Measurements from ENCODE around the gene TBC1D26.
"Not testable (repeated sequence)": the region's sequence is repeated elsewhere in the genome, so short reads cannot be mapped to it uniquely, and the experiment has no call there.

TBC1D26 gene

GRCh38 chr17:15744885-15745284, 12.8 kb downstream of the TBC1D26 start:
- Histone ChIP-seq H3K4me1 (ENCODE audit: control insufficient read depth in 1 of 2, insufficient read depth in 2 of 2, low read length in 2 of 2) (no peaks in the 10 kb centered on the region), H3K36me3 (ENCODE audit: control insufficient read depth in 1 of 2, insufficient read depth in 2 of 2, low read length in 2 of 2) (no peaks in the 10 kb centered on the region), H3K27ac (ENCODE audit: low read length) (no peak overlapping the region), H3K4me3 (ENCODE audit: low read depth in 1 of 2, low read length in 2 of 2) (no peak overlapping the region), H3K27me3 (ENCODE audit: low read depth, low read length) (no peaks in the 10 kb centered on the region), H3K9me3 (ENCODE audit: control insufficient read depth in 1 of 2, low read length in 2 of 2) (no peaks in the 10 kb centered on the region)

DNA sequence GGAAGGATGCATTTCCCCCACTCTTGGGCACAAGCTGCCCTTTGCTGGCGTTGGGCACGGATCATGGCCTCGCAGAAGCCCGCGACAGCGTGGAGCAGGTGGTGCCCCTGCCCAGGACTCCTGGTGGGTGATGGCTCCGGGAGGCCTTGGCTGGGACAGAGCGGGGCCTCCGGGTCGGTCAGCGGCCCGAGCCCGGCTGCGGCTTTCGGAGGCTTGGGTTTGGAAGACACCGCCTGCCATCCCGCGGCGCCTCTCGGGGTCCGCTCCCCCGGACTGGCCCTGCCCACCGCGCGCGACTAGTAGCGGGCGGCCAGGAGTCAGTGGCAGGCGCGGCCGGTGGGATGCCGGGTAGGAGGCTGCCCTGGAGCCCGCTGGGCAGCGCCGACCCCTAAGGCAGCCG, 17.3 kb downstream of the TBC1D26 start:
- H3K27me3 ChIP-seq (ENCODE audit: low read depth, low read length); H3K36me3 ChIP-seq (ENCODE audit: control insufficient read depth in 1 of 2, insufficient read depth in 2 of 2, low read length in 2 of 2); H3K27ac ChIP-seq (ENCODE audit: low read length); H3K4me1 ChIP-seq (ENCODE audit: control insufficient read depth in 1 of 2, insufficient read depth in 2 of 2, low read length in 2 of 2); H3K4me3 ChIP-seq (ENCODE audit: low read depth in 1 of 2, low read length in 2 of 2); H3K9me3 ChIP-seq (ENCODE audit: control insufficient read depth in 1 of 2, low read length in 2 of 2): not testable (repeated sequence)

GRCh38 chr17:15768865-15769533, 36.9 kb downstream of the TBC1D26 start:
- not testable (repeated sequence) for H3K4me3 ChIP-seq (ENCODE audit: low read depth in 1 of 2, low read length in 2 of 2); H3K36me3 ChIP-seq (ENCODE audit: control insufficient read depth in 1 of 2, insufficient read depth in 2 of 2, low read length in 2 of 2); H3K4me1 ChIP-seq (ENCODE audit: control insufficient read depth in 1 of 2, insufficient read depth in 2 of 2, low read length in 2 of 2); H3K27ac ChIP-seq (ENCODE audit: low read length); H3K9me3 ChIP-seq (ENCODE audit: control insufficient read depth in 1 of 2, low read length in 2 of 2); H3K27me3 ChIP-seq (ENCODE audit: low read depth, low read length)

DNA sequence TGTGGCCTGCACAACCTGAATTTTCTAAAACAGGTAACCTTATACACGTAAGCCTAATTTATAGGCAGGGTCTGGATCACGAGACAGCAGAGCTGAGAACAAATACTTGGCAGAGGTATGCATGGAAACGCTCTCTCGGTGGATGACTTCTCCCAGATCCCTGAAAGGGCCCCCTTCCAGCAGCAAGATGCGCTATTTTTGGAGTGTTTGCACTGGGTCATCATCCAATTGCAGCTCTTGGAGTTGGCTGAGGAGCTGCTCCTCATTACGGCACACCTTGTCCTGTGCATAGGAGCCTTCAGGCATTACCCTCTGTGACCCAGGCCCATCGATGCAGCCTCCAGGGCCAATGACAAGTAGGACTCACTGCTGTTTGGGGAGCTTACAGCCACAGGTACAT, 38.6 kb downstream of the TBC1D26 start:
- not testable (repeated sequence) for H3K36me3 ChIP-seq (ENCODE audit: control insufficient read depth in 1 of 2, insufficient read depth in 2 of 2, low read length in 2 of 2); H3K4me3 ChIP-seq (ENCODE audit: low read depth in 1 of 2, low read length in 2 of 2); H3K9me3 ChIP-seq (ENCODE audit: control insufficient read depth in 1 of 2, low read length in 2 of 2); H3K4me1 ChIP-seq (ENCODE audit: control insufficient read depth in 1 of 2, insufficient read depth in 2 of 2, low read length in 2 of 2); H3K27me3 ChIP-seq (ENCODE audit: low read depth, low read length); H3K27ac ChIP-seq (ENCODE audit: low read length)

DNA sequence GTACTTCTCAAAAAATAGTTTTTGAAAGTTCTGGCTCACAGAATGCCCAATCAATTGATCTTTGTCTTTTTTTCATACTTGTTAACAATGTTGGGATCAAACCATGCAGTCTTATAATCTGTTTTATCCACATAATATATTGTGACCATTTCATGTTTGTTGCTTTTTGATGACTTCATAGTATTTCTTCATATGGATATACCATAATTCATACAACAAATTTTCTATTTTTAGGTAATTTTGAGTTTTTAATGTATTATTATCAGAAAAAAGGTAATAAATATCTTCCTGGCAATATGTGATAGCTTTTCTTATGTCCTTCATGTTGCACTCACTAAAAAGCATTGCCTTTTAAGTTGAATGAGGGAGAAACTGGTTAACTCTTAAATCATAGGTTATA, 44.8 kb downstream of the TBC1D26 start:
- H3K36me3 ChIP-seq (ENCODE audit: control insufficient read depth in 1 of 2, insufficient read depth in 2 of 2, low read length in 2 of 2), result no peaks in the 10 kb centered on the region
- no peaks in the 10 kb centered on the region for H3K27me3 ChIP-seq (ENCODE audit: low read depth, low read length)
- no peaks in the 10 kb centered on the region for H3K9me3 ChIP-seq (ENCODE audit: control insufficient read depth in 1 of 2, low read length in 2 of 2)
- no peak overlapping the region for H3K27ac ChIP-seq (ENCODE audit: low read length)
- no peak overlapping the region for H3K4me3 ChIP-seq (ENCODE audit: low read depth in 1 of 2, low read length in 2 of 2)
- no peaks in the 10 kb centered on the region for H3K4me1 ChIP-seq (ENCODE audit: control insufficient read depth in 1 of 2, insufficient read depth in 2 of 2, low read length in 2 of 2)

DNA sequence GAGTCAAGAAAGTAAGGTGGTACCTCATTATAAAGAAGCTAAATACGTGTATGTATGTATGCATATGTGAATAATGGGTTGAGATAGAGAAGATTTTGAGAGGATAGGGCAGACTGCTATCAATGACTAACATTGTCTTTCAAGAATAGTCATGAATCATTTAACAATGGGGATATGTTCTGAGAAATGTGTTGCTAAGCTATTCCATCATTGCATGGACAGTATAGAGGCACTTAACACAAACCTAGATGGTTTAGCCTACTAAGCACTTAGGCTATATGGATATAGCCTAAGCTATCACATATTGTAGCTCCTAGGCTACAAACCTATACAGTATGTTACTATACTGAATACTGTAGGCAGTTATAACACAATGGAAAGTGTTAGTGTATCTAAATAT, 45.2 kb downstream of the TBC1D26 start:
- Histone ChIP-seq H3K4me1 (ENCODE audit: control insufficient read depth in 1 of 2, insufficient read depth in 2 of 2, low read length in 2 of 2) (no peaks in the 10 kb centered on the region), H3K27me3 (ENCODE audit: low read depth, low read length) (no peaks in the 10 kb centered on the region), H3K9me3 (ENCODE audit: control insufficient read depth in 1 of 2, low read length in 2 of 2) (no peaks in the 10 kb centered on the region), H3K36me3 (ENCODE audit: control insufficient read depth in 1 of 2, insufficient read depth in 2 of 2, low read length in 2 of 2) (no peaks in the 10 kb centered on the region), H3K27ac (ENCODE audit: low read length) (no peak overlapping the region), H3K4me3 (ENCODE audit: low read depth in 1 of 2, low read length in 2 of 2) (no peak overlapping the region)

DNA sequence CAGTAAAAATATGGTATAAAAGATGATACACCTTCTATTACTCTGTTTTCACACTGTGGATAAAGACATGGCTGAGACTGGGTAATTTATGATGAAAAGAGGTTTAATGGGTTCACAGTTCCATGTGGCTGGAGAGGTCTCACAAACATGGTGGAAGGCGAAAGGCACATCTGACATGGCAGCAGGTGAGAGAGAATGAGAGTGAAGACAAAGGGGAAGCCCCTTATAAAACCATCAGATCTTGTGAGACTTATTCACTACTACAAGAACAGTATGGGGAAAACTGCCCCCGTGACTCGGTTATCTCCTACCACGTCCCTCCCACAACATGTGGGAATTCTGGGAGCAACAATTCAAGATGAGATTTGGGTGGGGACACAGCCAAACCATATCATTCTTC, 45.6 kb downstream of the TBC1D26 start:
- H3K4me3 ChIP-seq (ENCODE audit: low read depth in 1 of 2, low read length in 2 of 2), result no peak overlapping the region
- no peaks in the 10 kb centered on the region for H3K27me3 ChIP-seq (ENCODE audit: low read depth, low read length)
- H3K36me3 ChIP-seq (ENCODE audit: control insufficient read depth in 1 of 2, insufficient read depth in 2 of 2, low read length in 2 of 2), result no peaks in the 10 kb centered on the region
- H3K27ac ChIP-seq (ENCODE audit: low read length), result no peak overlapping the region
- H3K9me3 ChIP-seq (ENCODE audit: control insufficient read depth in 1 of 2, low read length in 2 of 2), result no peaks in the 10 kb centered on the region
- H3K4me1 ChIP-seq (ENCODE audit: control insufficient read depth in 1 of 2, insufficient read depth in 2 of 2, low read length in 2 of 2), result no peaks in the 10 kb centered on the region

- Histone ChIP-seq H3K4me1 (ENCODE audit: control insufficient read depth in 1 of 2, insufficient read depth in 2 of 2, low read length in 2 of 2) (no peaks in the 10 kb centered on the region), H3K27ac (ENCODE audit: low read length) (no peak overlapping the region), H3K36me3 (ENCODE audit: control insufficient read depth in 1 of 2, insufficient read depth in 2 of 2, low read length in 2 of 2) (no peaks in the 10 kb centered on the region), H3K4me3 (ENCODE audit: low read depth in 1 of 2, low read length in 2 of 2) (no peak overlapping the region), H3K27me3 (ENCODE audit: low read depth, low read length) (no peaks in the 10 kb centered on the region), H3K9me3 (ENCODE audit: control insufficient read depth in 1 of 2, low read length in 2 of 2) (no peaks in the 10 kb centered on the region)
These were observed 47.0 kb downstream of the TBC1D26 start for GRCh38 chr17:15779119-15779518.

- no peaks in the 10 kb centered on the region for H3K36me3 ChIP-seq (ENCODE audit: control insufficient read depth in 1 of 2, insufficient read depth in 2 of 2, low read length in 2 of 2)
- no peak overlapping the region for H3K27ac ChIP-seq (ENCODE audit: low read length)
- H3K4me3 ChIP-seq (ENCODE audit: low read depth in 1 of 2, low read length in 2 of 2), result no peak overlapping the region
- no peaks in the 10 kb centered on the region for H3K9me3 ChIP-seq (ENCODE audit: control insufficient read depth in 1 of 2, low read length in 2 of 2)
- peaks cover 0 to 2% of the 10 kb centered on the region in 2 donors for H3K4me1 ChIP-seq (ENCODE audit: control insufficient read depth in 1 of 2, insufficient read depth in 2 of 2, low read length in 2 of 2)
- no peaks in the 10 kb centered on the region for H3K27me3 ChIP-seq (ENCODE audit: low read depth, low read length)
These were observed 48.1 kb downstream of the TBC1D26 start for GRCh38 chr17:15780188-15780587.

DNA sequence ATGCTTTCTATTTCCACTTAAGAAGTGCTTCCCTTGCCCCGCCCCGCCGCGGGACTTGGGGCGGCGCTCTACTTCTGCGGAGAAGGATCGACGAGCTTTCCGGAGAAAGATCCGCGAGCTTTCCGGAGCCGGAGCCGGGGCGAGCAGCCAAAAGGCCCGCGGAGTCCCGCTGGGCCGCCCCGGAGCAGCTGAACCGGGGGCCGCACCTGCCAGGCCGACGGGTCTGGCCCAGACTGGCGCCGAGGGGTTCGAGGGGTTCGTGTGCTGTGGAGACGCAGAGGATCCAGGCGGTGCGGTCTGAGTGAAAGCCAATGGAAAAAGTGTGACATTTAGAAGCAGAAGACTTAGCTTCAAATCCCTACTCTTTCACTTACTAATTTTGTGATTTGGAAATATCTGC, 50.8 kb downstream of the TBC1D26 start:
- Histone ChIP-seq H3K4me3 (ENCODE audit: low read depth in 1 of 2, low read length in 2 of 2) (peak overlapping the region; percentile 18 to 56), H3K27ac (ENCODE audit: low read length) (no peak overlapping the region), H3K4me1 (ENCODE audit: control insufficient read depth in 1 of 2, insufficient read depth in 2 of 2, low read length in 2 of 2) (peaks cover 0 to 3% of the 10 kb centered on the region in 2 donors), H3K27me3 (ENCODE audit: low read depth, low read length) (no peaks in the 10 kb centered on the region), H3K9me3 (ENCODE audit: control insufficient read depth in 1 of 2, low read length in 2 of 2) (no peaks in the 10 kb centered on the region), H3K36me3 (ENCODE audit: control insufficient read depth in 1 of 2, insufficient read depth in 2 of 2, low read length in 2 of 2) (no peaks in the 10 kb centered on the region)

DNA sequence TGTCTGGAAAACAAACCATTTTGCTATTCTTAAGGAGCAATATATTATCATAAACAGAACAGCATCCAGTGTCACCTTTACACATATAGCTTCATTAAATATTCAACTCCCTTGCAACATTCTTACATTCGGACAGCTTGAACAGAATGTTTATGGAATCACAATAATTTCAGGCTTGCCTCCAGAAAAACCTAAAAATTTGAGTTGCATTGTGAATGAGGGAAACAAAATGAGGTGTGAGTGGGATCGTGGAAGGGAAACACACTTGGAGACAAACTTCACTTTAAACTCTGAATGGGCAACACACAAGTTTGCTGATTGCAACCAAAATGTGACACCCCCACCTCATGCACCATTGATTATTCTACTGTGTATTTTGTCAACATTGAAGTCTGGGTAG, 51.4 kb downstream of the TBC1D26 start:
- Histone ChIP-seq H3K27ac (ENCODE audit: low read length) (no peak overlapping the region), H3K36me3 (ENCODE audit: control insufficient read depth in 1 of 2, insufficient read depth in 2 of 2, low read length in 2 of 2) (no peaks in the 10 kb centered on the region), H3K4me3 (ENCODE audit: low read depth in 1 of 2, low read length in 2 of 2) (no peak overlapping the region), H3K27me3 (ENCODE audit: low read depth, low read length) (no peaks in the 10 kb centered on the region), H3K4me1 (ENCODE audit: control insufficient read depth in 1 of 2, insufficient read depth in 2 of 2, low read length in 2 of 2) (peaks cover 0 to 3% of the 10 kb centered on the region in 2 donors), H3K9me3 (ENCODE audit: control insufficient read depth in 1 of 2, low read length in 2 of 2) (no peaks in the 10 kb centered on the region)

GRCh38 chr17:15784351-15784750, 52.3 kb downstream of the TBC1D26 start:
- not testable (repeated sequence) for H3K36me3 ChIP-seq (ENCODE audit: control insufficient read depth in 1 of 2, insufficient read depth in 2 of 2, low read length in 2 of 2); H3K4me3 ChIP-seq (ENCODE audit: low read depth in 1 of 2, low read length in 2 of 2)

More at GRCh38 chr17:15784351-15784750, 52.3 kb downstream of the TBC1D26 start:
- H3K4me1 ChIP-seq (ENCODE audit: control insufficient read depth in 1 of 2, insufficient read depth in 2 of 2, low read length in 2 of 2); H3K9me3 ChIP-seq (ENCODE audit: control insufficient read depth in 1 of 2, low read length in 2 of 2); H3K27me3 ChIP-seq (ENCODE audit: low read depth, low read length); H3K27ac ChIP-seq (ENCODE audit: low read length): not testable (repeated sequence)
